DLD1 (cell line): Measurements from ENCODE around the gene ABCG1.

Experiments
- in situ Hi-C: cut with HindIII; loops from 2 replicates; pipeline ENCODE4 v1.10.0; 2017; ENCODE audit warnings: low sequenced_read_pairs

ABCG1 gene

DNA sequence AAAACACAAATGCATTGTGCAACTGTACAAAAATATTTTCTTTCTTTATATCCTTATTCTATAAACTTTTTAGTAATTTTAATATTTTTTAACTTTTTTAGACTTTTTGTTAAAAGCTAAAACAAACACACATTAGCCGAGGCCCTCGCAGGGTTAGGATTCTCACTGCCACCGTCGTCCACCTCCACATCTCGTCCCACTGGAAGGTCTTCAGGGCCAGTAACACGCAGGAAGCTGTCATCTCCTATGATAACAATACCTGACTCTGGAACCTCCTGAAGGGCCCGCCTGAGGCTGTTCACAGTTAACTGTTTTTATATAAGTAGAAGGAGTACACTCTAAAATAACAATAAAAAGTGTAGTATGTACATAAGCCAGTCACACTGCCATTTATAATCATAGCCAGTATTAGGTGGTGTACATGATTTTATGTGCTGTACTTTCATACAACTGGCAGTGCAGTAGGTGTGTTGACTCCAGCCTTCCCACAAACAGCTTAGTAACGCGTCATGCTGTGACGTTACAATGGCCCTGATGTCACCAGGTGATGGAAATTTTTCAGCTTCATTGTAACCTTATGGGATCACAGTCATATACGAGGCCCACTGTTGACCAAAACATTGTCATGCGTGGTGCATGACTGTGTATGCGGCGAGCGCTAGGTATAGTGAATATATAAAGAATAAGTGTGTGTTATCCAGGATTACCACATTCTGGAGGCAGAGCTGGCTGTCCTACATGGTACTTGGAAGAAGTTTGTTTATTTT, 123.0 kb downstream of the ABCG1 start:
- in situ Hi-C loops = no loop called here

DNA sequence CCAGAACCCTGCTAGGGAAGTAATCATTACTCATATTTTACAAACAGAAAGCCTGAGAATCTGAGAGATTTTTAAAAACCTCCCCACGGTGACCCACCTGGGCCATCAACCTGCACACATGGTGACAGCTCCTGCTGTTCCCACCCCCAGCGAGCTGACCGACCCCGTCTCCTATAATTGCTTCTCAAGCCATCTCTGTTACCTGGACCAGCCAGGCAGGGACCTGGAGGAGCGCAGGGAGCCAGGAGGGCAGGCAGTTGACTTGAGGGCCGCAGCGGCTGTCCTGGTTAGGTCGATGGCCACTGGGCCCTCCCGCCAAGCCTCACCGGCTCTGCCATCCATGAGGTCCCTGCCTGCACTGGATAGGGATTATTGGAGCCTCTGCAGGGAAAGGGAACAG, 124.2 kb downstream of the ABCG1 start:
- in situ Hi-C loops = no loop called here

DNA sequence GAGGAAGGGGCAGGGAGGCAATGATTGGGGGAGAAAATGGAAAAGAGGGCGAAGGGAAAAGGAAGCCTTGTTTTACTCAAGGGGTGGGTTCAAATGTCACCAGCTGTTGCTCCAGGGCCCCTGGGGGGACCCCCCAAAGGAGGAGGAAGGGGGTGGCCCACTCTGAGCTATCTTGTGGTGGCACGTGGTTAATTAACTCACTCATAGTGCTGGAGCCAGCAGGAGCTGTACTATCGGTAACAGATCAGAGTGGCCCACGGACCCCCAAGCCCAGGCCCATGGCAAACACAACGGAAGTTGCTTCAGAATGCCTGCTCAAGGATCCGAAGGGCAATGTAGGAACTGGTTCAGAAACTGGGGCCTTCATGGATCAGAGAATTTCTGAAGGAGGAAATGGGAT, 124.6 kb downstream of the ABCG1 start:
- in situ Hi-C loops = no loop called here

DNA sequence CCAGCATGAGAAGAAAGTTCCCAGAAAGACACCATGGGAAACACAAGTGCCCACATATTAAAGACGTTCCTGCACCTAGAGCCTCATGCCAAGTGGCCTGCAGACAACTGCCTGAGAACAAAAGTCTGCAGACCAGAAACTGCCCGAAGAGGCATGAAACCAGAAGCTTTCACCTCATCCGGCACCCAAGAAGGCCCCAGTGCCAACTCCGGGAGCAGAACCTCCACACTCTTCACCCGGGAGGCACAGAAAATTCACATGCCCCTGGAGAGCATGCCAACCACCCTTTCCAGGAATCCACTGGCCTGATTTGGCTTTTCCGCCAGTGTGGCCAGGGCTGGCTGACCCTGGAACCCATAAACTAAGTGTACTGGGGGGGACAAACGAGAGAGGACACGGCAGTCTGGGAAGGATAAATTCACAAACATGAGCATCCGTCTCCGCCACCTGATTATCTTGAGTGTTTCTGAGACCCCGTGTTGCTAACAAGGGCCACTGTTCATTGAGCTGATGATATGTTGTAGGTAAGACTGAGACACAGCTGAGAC, 125.1 kb downstream of the ABCG1 start:
- in situ Hi-C loops = no loop called here

DNA sequence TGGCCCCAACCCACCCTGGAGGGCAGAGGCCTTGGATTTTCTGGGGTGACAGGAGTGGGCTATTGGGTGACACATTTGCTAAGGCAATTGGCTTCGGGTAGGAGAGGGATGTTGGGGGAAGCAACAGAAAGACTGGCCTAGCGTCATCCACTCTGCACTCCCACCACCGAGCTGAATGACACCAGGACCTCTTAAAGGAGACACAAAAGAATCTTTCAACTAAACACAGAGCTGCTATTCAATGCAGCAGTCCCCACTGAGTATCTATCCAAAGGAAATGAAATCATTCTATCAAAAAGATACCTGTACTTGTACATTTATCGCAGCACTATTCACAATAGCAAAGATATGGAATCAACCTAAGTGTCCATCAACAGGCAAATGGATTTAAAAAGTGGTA, 125.7 kb downstream of the ABCG1 start:
- in situ Hi-C loops = no loop called here

DNA sequence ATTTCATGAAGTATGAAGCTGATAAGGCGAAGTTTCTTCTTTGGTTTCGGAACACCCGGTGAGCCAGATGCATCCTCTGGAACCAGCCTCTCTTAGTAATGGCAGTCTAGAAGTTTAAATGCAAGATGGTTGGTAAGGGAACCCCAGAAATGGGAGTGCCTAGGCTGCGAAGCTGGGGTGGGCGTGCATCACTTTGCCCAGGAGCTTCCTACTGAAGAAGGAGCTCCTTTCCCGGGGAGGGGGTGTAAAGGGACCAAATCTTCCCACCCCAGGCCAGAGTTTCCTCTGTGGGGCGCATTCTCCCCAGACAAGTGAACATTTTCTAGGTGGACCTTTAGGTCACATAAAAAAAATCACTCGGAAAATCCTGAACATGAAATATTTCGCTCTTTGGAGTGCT, 127.5 kb downstream of the ABCG1 start:
- in situ Hi-C loops = no loop called here
